ENCODE results near the gene HADHA.
A peak's percentile ranks its signal among the peaks of the same experiment; 100 is the strongest.
"Not testable (repeated sequence)": the region's sequence is repeated elsewhere in the genome, so short reads cannot be mapped to it uniquely, and the experiment has no call there.

HADHA gene

GRCh38 chr2:26244309-26245230, at the start of gene HADHA, which contains the start of gene HADHB:
TSS of gene HADHA (minus strand) at chr2:26244632. CDS start at chr2:26244596, 36 bp downstream.
TSS of gene HADHB (plus strand) at chr2:26244939. CDS start at chr2:26254255, 9,316 bp downstream.
- DNase-seq, result peak; percentile 80

- no peak for DNase-seq
Observed at GRCh38 chr2:26292646-26293045, 48.2 kb upstream of the HADHA start.

- no peak for DNase-seq
Observed at GRCh38 chr2:26290001-26290400, 45.6 kb upstream of the HADHA start.

GRCh38 chr2:26285931-26286330, 41.5 kb upstream of the HADHA start:
- DNase-seq, result no peak

- DNase-seq, result no peak
Observed at GRCh38 chr2:26284132-26284531, 39.7 kb upstream of the HADHA start.

- DNase-seq, result no peak
Observed at GRCh38 chr2:26283606-26284005, 39.2 kb upstream of the HADHA start.

- DNase-seq, result no peak
Observed at GRCh38 chr2:26281226-26281625, 36.8 kb upstream of the HADHA start.

GRCh38 chr2:26279886-26280285, 35.5 kb upstream of the HADHA start:
- DNase-seq, result no peak

GRCh38 chr2:26276484-26277227, 32.2 kb upstream of the HADHA start:
- DNase-seq, result no peak

GRCh38 chr2:26274058-26274613, 29.7 kb upstream of the HADHA start:
- no peak for DNase-seq

GRCh38 chr2:26273501-26273900, 29.1 kb upstream of the HADHA start:
- no peak for DNase-seq

GRCh38 chr2:26270373-26270772, 25.9 kb upstream of the HADHA start:
- no peak for DNase-seq

GRCh38 chr2:26269571-26270158, 25.2 kb upstream of the HADHA start:
- DNase-seq, result no peak

- DNase-seq, result not testable (repeated sequence)
Observed at GRCh38 chr2:26268670-26269385, 24.4 kb upstream of the HADHA start.

GRCh38 chr2:26268213-26268612, 23.8 kb upstream of the HADHA start:
- DNase-seq, result no peak

- not testable (repeated sequence) for DNase-seq
Observed at GRCh38 chr2:26258836-26259235, 14.4 kb upstream of the HADHA start.

- no peak for DNase-seq
Observed at GRCh38 chr2:26255759-26256384, 11.4 kb upstream of the HADHA start.

GRCh38 chr2:26251893-26252292, 7.5 kb upstream of the HADHA start:
- DNase-seq, result no peak

GRCh38 chr2:26249625-26250024, 5.2 kb upstream of the HADHA start:
- no peak for DNase-seq

GRCh38 chr2:26246818-26247217, 2.4 kb upstream of the HADHA start:
- DNase-seq, result peak; percentile 3

GRCh38 chr2:26245810-26246209, 1.4 kb upstream of the HADHA start:
- no peak for DNase-seq

- no peak for DNase-seq
Observed at GRCh38 chr2:26245231-26245732, 850 bp upstream of the HADHA start.

Data from GDM1 (cell line).